Karpas-422 (cell line): ENCODE results near the gene GRIP1. TPM values are rescaled to one million over a fixed set of nuclear protein-coding genes. Genes with fewer than 3 reads are reported as not detected.

Experiments used
- DNase-seq: peaks from one replicate; pipeline ENCODE4 v3.0.0-alpha.2; 2015
- H2AFZ ChIP-seq: fragments of 200-600 bp; sonication (generic); 2 replicates; pipeline ENCODE4 v1.6.1; 2014; ENCODE audit warnings: antibody characterized with exemption, low read length, mixed read lengths
- H3K27ac ChIP-seq: fragments of 200-600 bp; sonication (generic); 2 replicates; pipeline ENCODE4 v1.5.1; 2014; ENCODE audit warnings: mild to moderate bottlenecking, low read length, moderate library complexity
- H3K27me3 ChIP-seq: fragments of 200-600 bp; sonication (generic); 2 replicates; pipeline ENCODE4 v1.6.1; 2014; ENCODE audit warnings: low read length, mixed read lengths
- H3K36me3 ChIP-seq: fragments of 200-600 bp; sonication (generic); 2 replicates; pipeline ENCODE4 v1.6.1; 2014; ENCODE audit warnings: low read length, mixed read lengths; ENCODE audit not compliant: insufficient read depth
- H3K4me1 ChIP-seq: fragments of 200-600 bp; sonication (generic); 2 replicates; pipeline ENCODE4 v1.6.1; 2014; ENCODE audit warnings: mild to moderate bottlenecking, low read length, mixed read lengths
- H3K4me2 ChIP-seq: fragments of 200-600 bp; sonication (generic); 2 replicates; pipeline ENCODE4 v1.6.1; 2014; ENCODE audit warnings: low read length, low read depth, mild to moderate bottlenecking; ENCODE audit not compliant: poor library complexity, severe bottlenecking
- H3K4me3 ChIP-seq: fragments of 200-600 bp; sonication (generic); 2 replicates; pipeline ENCODE4 v1.5.1; 2014; ENCODE audit warnings: mild to moderate bottlenecking, antibody characterized with exemption, low read length, mixed read lengths
- H3K79me2 ChIP-seq: fragments of 200-600 bp; sonication (generic); 2 replicates; pipeline ENCODE4 v1.6.1; 2014; ENCODE audit warnings: mild to moderate bottlenecking, low read length, mixed read lengths
- H3K9ac ChIP-seq: fragments of 200-600 bp; sonication (generic); 2 replicates; pipeline ENCODE4 v1.6.0; 2014; ENCODE audit warnings: low read length
- H3K9me2 ChIP-seq: fragments of 200-600 bp; sonication (generic), shearing (Covaris generic); replicated peaks from 2 replicates; pipeline ENCODE4 v1.6.0; 2014; ENCODE audit warnings: mild to moderate bottlenecking, low read length, moderate library complexity; ENCODE audit not compliant: insufficient read depth
- H3K9me3 ChIP-seq: fragments of 300-700, 200-600 bp; sonication (generic); 2 replicates; pipeline ENCODE4 v1.6.1; 2014; ENCODE audit warnings: low read length, mixed read lengths
- H4K20me1 ChIP-seq: fragments of 200-600 bp; sonication (generic); 2 replicates; pipeline ENCODE4 v1.6.1; 2014; ENCODE audit warnings: mild to moderate bottlenecking, antibody characterized with exemption, low read length, low read depth; ENCODE audit not compliant: insufficient read depth
- total RNA-seq: library from RNA; depleted of rRNA; stranded (reverse); fragments of >200 nt; shearing (Covaris generic); gene quantifications from 2 replicates; pipeline ENCODE4 v1.2.3, GENCODE V29; 2014; ENCODE audit warnings: low replicate concordance

GRIP1 gene
- total RNA-seq, 1 experiment from 2014 or later = 4.5 TPM

GRCh38 chr12:66629138-66629870 is 49.6 kb downstream of the GRIP1 start:
- H3K27ac ChIP-seq = no peak overlapping the region
- no peaks in the 10 kb centered on the region for H3K9me2 ChIP-seq
- no peak for DNase-seq
- H4K20me1 ChIP-seq = no peaks in the 10 kb centered on the region
- peaks cover 27% of the 10 kb centered on the region for H3K4me1 ChIP-seq
- H3K4me2 ChIP-seq = no peak overlapping the region
- no peaks in the 10 kb centered on the region for H3K36me3 ChIP-seq
- no peak overlapping the region for H2AFZ ChIP-seq
- H3K79me2 ChIP-seq = no peaks in the 10 kb centered on the region
- H3K9ac ChIP-seq = no peak overlapping the region
- no peaks in the 10 kb centered on the region for H3K9me3 ChIP-seq
- H3K27me3 ChIP-seq = no peaks in the 10 kb centered on the region
- H3K4me3 ChIP-seq = no peak overlapping the region

DNA sequence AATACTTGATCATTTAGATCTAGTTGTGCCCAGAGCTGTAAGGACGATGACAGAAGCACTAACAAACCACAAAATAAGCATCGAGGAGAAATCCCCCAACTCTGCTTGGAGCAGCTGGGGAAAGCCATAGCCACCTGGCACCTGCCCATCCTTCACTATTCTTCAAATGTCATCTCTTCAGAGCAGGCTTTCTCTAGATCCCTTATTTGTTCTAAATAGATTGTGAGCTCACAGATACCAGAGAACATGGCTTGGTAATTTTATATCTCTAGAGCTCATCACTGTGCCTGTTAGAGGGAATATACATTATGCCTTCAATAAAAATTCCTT is 50.9 kb downstream of the GRIP1 start:
- H3K27ac ChIP-seq = no peak overlapping the region
- DNase-seq = no peak
- no peak overlapping the region for H3K9ac ChIP-seq
- H2AFZ ChIP-seq = no peak overlapping the region
- no peaks in the 10 kb centered on the region for H4K20me1 ChIP-seq
- H3K9me3 ChIP-seq = no peaks in the 10 kb centered on the region
- H3K4me3 ChIP-seq = no peak overlapping the region
- H3K36me3 ChIP-seq = no peaks in the 10 kb centered on the region
- H3K27me3 ChIP-seq = no peaks in the 10 kb centered on the region
- peaks cover 40% of the 10 kb centered on the region for H3K4me1 ChIP-seq
- H3K4me2 ChIP-seq = no peak overlapping the region
- H3K79me2 ChIP-seq = no peaks in the 10 kb centered on the region
- no peaks in the 10 kb centered on the region for H3K9me2 ChIP-seq

DNA sequence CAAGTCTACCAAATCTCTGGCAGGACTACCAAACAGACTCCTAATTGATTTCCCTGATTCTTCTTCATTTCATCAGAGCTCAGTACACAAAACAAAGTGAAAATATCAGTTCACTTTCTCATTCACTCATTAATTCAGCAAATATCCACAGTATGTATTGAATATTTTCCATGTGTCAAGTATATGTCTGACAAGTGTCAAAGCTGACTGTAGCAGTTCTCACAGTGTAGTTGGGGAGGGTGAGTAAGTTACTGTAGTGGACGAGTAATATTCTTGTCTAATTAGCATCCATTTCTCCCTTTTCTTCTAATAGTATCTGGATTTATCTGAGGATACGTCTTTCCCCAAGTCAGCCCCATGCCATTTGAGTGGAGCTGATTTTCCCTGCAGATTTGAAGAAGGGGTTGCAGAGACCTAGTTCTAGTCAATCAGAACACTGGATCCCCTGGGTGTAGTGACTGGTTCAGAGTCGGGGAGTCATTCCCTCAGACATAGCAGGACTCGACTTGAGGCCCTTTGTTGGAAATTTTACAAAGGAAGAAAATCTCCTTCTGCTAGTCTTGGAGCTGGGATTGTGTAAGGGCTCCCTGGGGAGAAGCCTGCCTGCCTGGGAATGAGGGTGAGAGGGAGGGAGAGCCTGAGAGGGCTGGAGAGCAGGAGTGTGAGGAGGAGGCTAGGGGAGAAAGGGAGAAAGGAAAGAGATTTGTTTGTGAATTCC is 51.4 kb downstream of the GRIP1 start:
- H3K27ac ChIP-seq = no peak overlapping the region
- no peaks in the 10 kb centered on the region for H3K79me2 ChIP-seq
- no peak for DNase-seq
- H3K9me2 ChIP-seq = no peaks in the 10 kb centered on the region
- no peaks in the 10 kb centered on the region for H3K9me3 ChIP-seq
- H2AFZ ChIP-seq = no peak overlapping the region
- no peaks in the 10 kb centered on the region for H3K36me3 ChIP-seq
- no peaks in the 10 kb centered on the region for H4K20me1 ChIP-seq
- H3K4me1 ChIP-seq = peaks cover 40% of the 10 kb centered on the region
- H3K4me3 ChIP-seq = no peak overlapping the region
- no peak overlapping the region for H3K4me2 ChIP-seq
- H3K27me3 ChIP-seq = no peaks in the 10 kb centered on the region
- no peak overlapping the region for H3K9ac ChIP-seq

- DNase-seq = peak; percentile 74
- Histone ChIP-seq H3K27me3 (no peaks in the 10 kb centered on the region), H3K4me2 (peak overlapping the region; percentile 38), H2AFZ (no peak overlapping the region), H4K20me1 (no peaks in the 10 kb centered on the region), H3K36me3 (no peaks in the 10 kb centered on the region), H3K9ac (no peak overlapping the region; the same call in 1 of the 2 replicates), H3K9me2 (no peaks in the 10 kb centered on the region), H3K4me3 (0 out of 2 replicates have a peak overlapping the region, but pooled peaks have one; percentile 21), H3K9me3 (no peaks in the 10 kb centered on the region), H3K4me1 (peaks cover 59% of the 10 kb centered on the region), H3K79me2 (no peaks in the 10 kb centered on the region), H3K27ac (peak overlapping the region; percentile 87)
Observed at GRCh38 chr12:66624806-66625205, 54.1 kb downstream of the GRIP1 start.

DNA sequence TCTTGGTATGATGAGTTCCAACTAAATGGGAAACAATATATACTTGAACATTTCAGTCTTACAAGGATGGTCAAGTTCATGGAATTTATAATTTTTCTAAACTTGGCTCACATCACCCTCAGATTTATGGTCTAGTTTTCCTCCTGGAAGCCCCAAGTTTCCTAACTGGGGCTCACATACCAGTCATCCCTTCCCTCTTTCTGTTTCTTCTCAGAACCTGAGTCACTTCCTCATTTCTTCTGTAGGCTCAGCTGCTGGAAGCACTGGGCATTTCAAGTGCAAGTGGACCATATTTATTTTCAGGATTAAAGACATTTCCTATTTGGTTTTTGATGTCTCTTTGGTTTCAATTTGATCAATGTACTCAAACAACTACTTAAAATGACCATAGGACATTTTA is 55.4 kb downstream of the GRIP1 start:
- no peaks in the 10 kb centered on the region for H3K9me2 ChIP-seq
- H3K36me3 ChIP-seq = no peaks in the 10 kb centered on the region
- H3K4me1 ChIP-seq = peaks cover 72% of the 10 kb centered on the region
- H4K20me1 ChIP-seq = no peaks in the 10 kb centered on the region
- H3K79me2 ChIP-seq = no peaks in the 10 kb centered on the region
- H2AFZ ChIP-seq = no peak overlapping the region
- H3K9me3 ChIP-seq = no peaks in the 10 kb centered on the region
- no peak overlapping the region for H3K4me3 ChIP-seq
- peak; percentile 49 for DNase-seq
- no peaks in the 10 kb centered on the region for H3K27me3 ChIP-seq
- peak overlapping the region; percentile 87 for H3K27ac ChIP-seq
- no peak overlapping the region for H3K9ac ChIP-seq
- H3K4me2 ChIP-seq = peak overlapping the region; percentile 38

GRCh38 chr12:66620688-66621087 is 58.2 kb downstream of the GRIP1 start:
- Histone ChIP-seq H2AFZ (no peak overlapping the region), H3K27me3 (no peaks in the 10 kb centered on the region), H3K4me3 (no peak overlapping the region), H3K27ac (peak overlapping the region; percentile 94; the same call in 1 of the 2 replicates), H3K4me1 (peaks cover 87% of the 10 kb centered on the region), H4K20me1 (no peaks in the 10 kb centered on the region), H3K9ac (no peak overlapping the region), H3K79me2 (no peaks in the 10 kb centered on the region), H3K9me2 (no peaks in the 10 kb centered on the region), H3K9me3 (no peaks in the 10 kb centered on the region), H3K4me2 (no peak overlapping the region), H3K36me3 (no peaks in the 10 kb centered on the region)
- DNase-seq = no peak

DNA sequence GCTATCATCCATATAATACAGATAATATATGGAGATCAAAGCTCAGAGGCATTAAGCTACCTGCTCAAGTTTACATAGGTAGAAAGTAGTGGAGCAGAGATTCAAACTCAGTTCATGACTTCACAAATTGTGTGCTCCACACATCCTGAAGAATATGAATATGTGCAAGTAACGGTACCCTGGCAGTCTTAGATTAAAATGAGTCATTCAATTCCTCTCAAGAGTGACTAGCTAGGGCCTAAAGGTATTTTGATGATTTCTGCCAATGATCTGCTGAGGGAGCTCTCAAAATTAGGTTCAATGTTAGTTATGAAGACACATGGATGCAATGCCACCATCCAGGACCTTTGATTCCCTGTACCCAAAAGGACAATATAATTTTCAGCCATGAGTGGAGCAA is 58.9 kb downstream of the GRIP1 start:
- no peak overlapping the region for H3K9ac ChIP-seq
- no peak overlapping the region for H3K4me3 ChIP-seq
- peak overlapping the region; percentile 94 for H3K27ac ChIP-seq
- peak overlapping the region; percentile 53; the same call in 1 of the 2 replicates for H2AFZ ChIP-seq
- no peaks in the 10 kb centered on the region for H4K20me1 ChIP-seq
- H3K36me3 ChIP-seq = no peaks in the 10 kb centered on the region
- no peaks in the 10 kb centered on the region for H3K27me3 ChIP-seq
- no peaks in the 10 kb centered on the region for H3K79me2 ChIP-seq
- no peak for DNase-seq
- H3K9me3 ChIP-seq = no peaks in the 10 kb centered on the region
- no peaks in the 10 kb centered on the region for H3K9me2 ChIP-seq
- H3K4me1 ChIP-seq = peaks cover 87% of the 10 kb centered on the region
- H3K4me2 ChIP-seq = no peak overlapping the region

GRCh38 chr12:66617991-66618390 is 60.9 kb downstream of the GRIP1 start:
- H3K4me2 ChIP-seq = peak overlapping the region; percentile 53
- no peaks in the 10 kb centered on the region for H3K36me3 ChIP-seq
- no peaks in the 10 kb centered on the region for H3K9me2 ChIP-seq
- no peak overlapping the region for H2AFZ ChIP-seq
- no peaks in the 10 kb centered on the region for H3K9me3 ChIP-seq
- no peak for DNase-seq
- H3K9ac ChIP-seq = no peak overlapping the region
- no peak overlapping the region for H3K4me3 ChIP-seq
- H3K27ac ChIP-seq = peak overlapping the region; percentile 94
- H3K4me1 ChIP-seq = peaks cover 84% of the 10 kb centered on the region
- H3K79me2 ChIP-seq = no peaks in the 10 kb centered on the region
- H4K20me1 ChIP-seq = no peaks in the 10 kb centered on the region
- no peaks in the 10 kb centered on the region for H3K27me3 ChIP-seq
